ENCODE results near the gene TIMM50. TPM values are rescaled to one million over a fixed set of nuclear protein-coding genes. Genes with fewer than 3 reads are reported as not detected.

The TIMM50 gene
- total RNA-seq, 6 experiments from 2014 or later = 28.1 to 48.1 (median 31.3) TPM

GRCh38 chr19:39463403-39463802, 17.2 kb upstream of the TIMM50 start:
- no peak overlapping the region for H3K4me3 ChIP-seq
- 56% methylated on average over 3 of the region's 3 CpGs for WGBS (ENCODE audit: insufficient coverage, low coverage, low lambda C conversion rate, missing lambda C conversion rate)
- H3K27me3 ChIP-seq = no peaks in the 10 kb centered on the region
- intact Hi-C loops (cut with DNase I) = no loop called here
- no peaks in the 10 kb centered on the region for H3K9me3 ChIP-seq
- H3K36me3 ChIP-seq = peaks cover 0 to 74% (median 33%) of the 10 kb centered on the region in 4 donors
- no peaks in the 10 kb centered on the region for H3K4me1 ChIP-seq
- no peak overlapping the region for H3K27ac ChIP-seq
- ATAC-seq = no peak
- TF ChIP-seq CTCF (IDR thresholded peaks at IDR 0.05) = no peak
- no peak for TF ChIP-seq POLR2A (IDR thresholded peaks at IDR 0.05)
- no peak for DNase-seq

GRCh38 chr19:39465956-39466747, 14.5 kb upstream of the TIMM50 start:
- intact Hi-C loops (cut with DNase I) = no loop called here
- ATAC-seq (no peak), DNase-seq (no peak)
- no peak overlapping the region for H3K4me3 ChIP-seq
- H3K4me1 ChIP-seq = no peaks in the 10 kb centered on the region
- no peak for TF ChIP-seq POLR2A (IDR thresholded peaks at IDR 0.05)
- TF ChIP-seq CTCF (IDR thresholded peaks at IDR 0.05) = no peak
- no peaks in the 10 kb centered on the region for H3K27me3 ChIP-seq
- H3K36me3 ChIP-seq = peaks cover 0 to 76% (median 34%) of the 10 kb centered on the region in 4 donors
- no peak overlapping the region for H3K27ac ChIP-seq
- 86% methylated on average over 7 of the region's 18 CpGs for WGBS (ENCODE audit: insufficient coverage, low coverage, low lambda C conversion rate, missing lambda C conversion rate)
- no peaks in the 10 kb centered on the region for H3K9me3 ChIP-seq

GRCh38 chr19:39467941-39468340, 12.7 kb upstream of the TIMM50 start:
- Histone ChIP-seq H3K4me1 (no peaks in the 10 kb centered on the region), H3K36me3 (peaks cover 0 to 94% (median 46%) of the 10 kb centered on the region in 4 donors), H3K4me3 (no peak overlapping the region), H3K9me3 (no peaks in the 10 kb centered on the region), H3K27ac (no peak overlapping the region), H3K27me3 (no peaks in the 10 kb centered on the region)
- TF ChIP-seq CTCF (IDR thresholded peaks at IDR 0.05) = no peak
- TF ChIP-seq POLR2A (IDR thresholded peaks at IDR 0.05) = no peak
- no peak for ATAC-seq
- DNase-seq = no peak
- WGBS (ENCODE audit: insufficient coverage, low coverage, low lambda C conversion rate, missing lambda C conversion rate) = 95% methylated on average over 4 of the region's 7 CpGs
- intact Hi-C loops (cut with DNase I) = no loop called here

GRCh38 chr19:39469036-39469435, 11.6 kb upstream of the TIMM50 start:
- Histone ChIP-seq H3K36me3 (peaks cover 0 to 97% (median 46%) of the 10 kb centered on the region in 4 donors), H3K27me3 (no peaks in the 10 kb centered on the region), H3K4me1 (no peaks in the 10 kb centered on the region), H3K9me3 (no peaks in the 10 kb centered on the region), H3K27ac (no peak overlapping the region), H3K4me3 (no peak overlapping the region)
- TF ChIP-seq CTCF (IDR thresholded peaks at IDR 0.05) (no peak), POLR2A (IDR thresholded peaks at IDR 0.05) (no peak)
- 80% methylated on average over 2 of the region's 11 CpGs for WGBS (ENCODE audit: insufficient coverage, low coverage, low lambda C conversion rate, missing lambda C conversion rate)
- DNase-seq (no peak), ATAC-seq (no peak)
- intact Hi-C loops (cut with DNase I) = no loop called here
